Measurements from ENCODE around the gene AVEN. TPM values are rescaled to one million over a fixed set of nuclear protein-coding genes. Genes with fewer than 3 reads are reported as not detected.
"Not testable (repeated sequence)": the region's sequence is repeated elsewhere in the genome, so short reads cannot be mapped to it uniquely, and the experiment has no call there.

AVEN gene
- total RNA-seq, 4 donors from 2014 or later: 12.3 to 27.9 (median 18.0) TPM

- H3K9me3 ChIP-seq: no peaks in the 10 kb centered on the region
- DNase-seq: no peak
- intact Hi-C loops (cut with DNase I; ENCODE audit: low total_unique reads): no loop called here
- no peaks in the 10 kb centered on the region for H3K4me1 ChIP-seq
- TF ChIP-seq CTCF (IDR thresholded peaks at IDR 0.05) (no peak), POLR2A (IDR thresholded peaks at IDR 0.05) (no peak)
- no peaks in the 10 kb centered on the region for H3K36me3 ChIP-seq
- no peak overlapping the region for H3K4me3 ChIP-seq
- H3K27ac ChIP-seq: no peak overlapping the region
- H3K27me3 ChIP-seq: no peaks in the 10 kb centered on the region
These were observed 208.7 kb downstream of the AVEN start for GRCh38 chr15:33830351-33830750.

GRCh38 chr15:33826201-33826600 is 212.8 kb downstream of the AVEN start:
- Histone ChIP-seq H3K36me3 (no peaks in the 10 kb centered on the region), H3K27me3 (no peaks in the 10 kb centered on the region)
- no peak for TF ChIP-seq CTCF (IDR thresholded peaks at IDR 0.05)
- no peak for TF ChIP-seq POLR2A (IDR thresholded peaks at IDR 0.05)

GRCh38 chr15:33825453-33825852 is 213.6 kb downstream of the AVEN start:
- intact Hi-C loops (cut with DNase I; ENCODE audit: low total_unique reads): no loop called here
- H3K4me3 ChIP-seq: no peak overlapping the region
- TF ChIP-seq CTCF (IDR thresholded peaks at IDR 0.05) (no peak), POLR2A (IDR thresholded peaks at IDR 0.05) (no peak)
- no peak for DNase-seq
- no peak overlapping the region for H3K27ac ChIP-seq
- H3K27me3 ChIP-seq: no peaks in the 10 kb centered on the region
- no peaks in the 10 kb centered on the region for H3K4me1 ChIP-seq
- no peaks in the 10 kb centered on the region for H3K36me3 ChIP-seq
- no peaks in the 10 kb centered on the region for H3K9me3 ChIP-seq

More at GRCh38 chr15:33826201-33826600, 212.8 kb downstream of the AVEN start:
- DNase-seq: no peak
- Histone ChIP-seq H3K9me3 (no peaks in the 10 kb centered on the region), H3K4me1 (no peaks in the 10 kb centered on the region), H3K4me3 (no peak overlapping the region), H3K27ac (no peak overlapping the region)
- intact Hi-C loops (cut with DNase I; ENCODE audit: low total_unique reads): no loop called here

GRCh38 chr15:33823119-33823518 is 215.9 kb downstream of the AVEN start:
- intact Hi-C loops (cut with DNase I; ENCODE audit: low total_unique reads): no loop called here
- TF ChIP-seq POLR2A (IDR thresholded peaks at IDR 0.05): no peak
- TF ChIP-seq CTCF (IDR thresholded peaks at IDR 0.05): no peak
- no peak for DNase-seq
- Histone ChIP-seq H3K27ac (no peak overlapping the region), H3K36me3 (no peaks in the 10 kb centered on the region), H3K4me3 (no peak overlapping the region), H3K4me1 (no peaks in the 10 kb centered on the region), H3K27me3 (no peaks in the 10 kb centered on the region), H3K9me3 (no peaks in the 10 kb centered on the region)

- H3K4me1 ChIP-seq: no peaks in the 10 kb centered on the region
- DNase-seq: no peak
- no peak overlapping the region for H3K27ac ChIP-seq
- no peak for TF ChIP-seq CTCF (IDR thresholded peaks at IDR 0.05)
- TF ChIP-seq POLR2A (IDR thresholded peaks at IDR 0.05): no peak
- intact Hi-C loops (cut with DNase I; ENCODE audit: low total_unique reads): no loop called here
- no peaks in the 10 kb centered on the region for H3K9me3 ChIP-seq
- H3K36me3 ChIP-seq: no peaks in the 10 kb centered on the region
- no peaks in the 10 kb centered on the region for H3K27me3 ChIP-seq
- no peak overlapping the region for H3K4me3 ChIP-seq
These were observed 216.5 kb downstream of the AVEN start for GRCh38 chr15:33822479-33822878.

GRCh38 chr15:33819499-33819898 is 219.5 kb downstream of the AVEN start:
- H3K4me3 ChIP-seq; H3K36me3 ChIP-seq; H3K9me3 ChIP-seq; DNase-seq; H3K4me1 ChIP-seq; H3K27ac ChIP-seq; H3K27me3 ChIP-seq; intact Hi-C loops (cut with DNase I; ENCODE audit: low total_unique reads): not testable (repeated sequence)

All from uterus (tissue), 4 donors.